Panc1 (cell line): ENCODE measurements around the gene AMIGO3.

Source experiments
- POLR2AphosphoS5 ChIP-seq: IDR thresholded peaks from 2 replicates; pipeline ENCODE4 v1.6.1; 2012; ENCODE audit warnings: mild to moderate bottlenecking, low read depth, low read length, moderate library complexity
- TCF7L2 ChIP-seq: IDR thresholded peaks from 2 replicates; pipeline ENCODE4 v1.6.1; 2011; ENCODE audit warnings: mild to moderate bottlenecking, low read depth, low read length, inconsistent platforms
- TF ChIP-seq, protein P1 (sequence below): fragments of 450-650 bp; IDR thresholded peaks from 2 replicates; pipeline ENCODE4 v1.5.1; 2017; ENCODE audit warnings: mild to moderate bottlenecking
- TF ChIP-seq, protein P2 (sequence below), 2 experiments: IDR thresholded peaks; 2 replicates each; pipeline ENCODE4 v1.6.1; 2011 to 2012; ENCODE audit warnings: low read depth in 2 of 2, control low read depth in 1 of 2, low read length in 1 of 2, mild to moderate bottlenecking in 1 of 2, moderate library complexity in 1 of 2; ENCODE audit not compliant: insufficient read depth in 1 of 2

DNA sequence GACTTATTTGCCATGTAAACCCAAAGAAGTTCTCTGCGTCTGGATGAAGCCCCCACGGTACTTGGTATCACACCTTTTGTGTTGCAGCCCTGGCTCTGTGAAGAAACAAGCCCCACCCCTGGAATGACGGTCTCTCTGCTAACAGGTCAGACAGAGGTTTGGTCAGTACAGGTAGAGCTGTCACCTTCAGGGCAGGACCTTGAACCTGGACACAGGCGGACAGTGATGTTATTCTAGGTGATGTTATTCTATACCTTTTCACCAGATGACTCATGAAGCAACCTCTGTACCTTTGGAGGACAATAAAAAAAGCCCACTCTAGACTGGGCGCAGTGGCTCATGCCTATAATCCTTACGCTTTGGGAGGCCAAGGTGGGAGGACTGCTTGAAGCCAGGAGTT is 15.3 kb upstream of the AMIGO3 start:
- TF ChIP-seq, protein P1, sequence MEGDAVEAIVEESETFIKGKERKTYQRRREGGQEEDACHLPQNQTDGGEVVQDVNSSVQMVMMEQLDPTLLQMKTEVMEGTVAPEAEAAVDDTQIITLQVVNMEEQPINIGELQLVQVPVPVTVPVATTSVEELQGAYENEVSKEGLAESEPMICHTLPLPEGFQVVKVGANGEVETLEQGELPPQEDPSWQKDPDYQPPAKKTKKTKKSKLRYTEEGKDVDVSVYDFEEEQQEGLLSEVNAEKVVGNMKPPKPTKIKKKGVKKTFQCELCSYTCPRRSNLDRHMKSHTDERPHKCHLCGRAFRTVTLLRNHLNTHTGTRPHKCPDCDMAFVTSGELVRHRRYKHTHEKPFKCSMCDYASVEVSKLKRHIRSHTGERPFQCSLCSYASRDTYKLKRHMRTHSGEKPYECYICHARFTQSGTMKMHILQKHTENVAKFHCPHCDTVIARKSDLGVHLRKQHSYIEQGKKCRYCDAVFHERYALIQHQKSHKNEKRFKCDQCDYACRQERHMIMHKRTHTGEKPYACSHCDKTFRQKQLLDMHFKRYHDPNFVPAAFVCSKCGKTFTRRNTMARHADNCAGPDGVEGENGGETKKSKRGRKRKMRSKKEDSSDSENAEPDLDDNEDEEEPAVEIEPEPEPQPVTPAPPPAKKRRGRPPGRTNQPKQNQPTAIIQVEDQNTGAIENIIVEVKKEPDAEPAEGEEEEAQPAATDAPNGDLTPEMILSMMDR: no peak
- TF ChIP-seq TCF7L2: no peak
- no peak for TF ChIP-seq POLR2AphosphoS5
- TF ChIP-seq, protein P2, sequence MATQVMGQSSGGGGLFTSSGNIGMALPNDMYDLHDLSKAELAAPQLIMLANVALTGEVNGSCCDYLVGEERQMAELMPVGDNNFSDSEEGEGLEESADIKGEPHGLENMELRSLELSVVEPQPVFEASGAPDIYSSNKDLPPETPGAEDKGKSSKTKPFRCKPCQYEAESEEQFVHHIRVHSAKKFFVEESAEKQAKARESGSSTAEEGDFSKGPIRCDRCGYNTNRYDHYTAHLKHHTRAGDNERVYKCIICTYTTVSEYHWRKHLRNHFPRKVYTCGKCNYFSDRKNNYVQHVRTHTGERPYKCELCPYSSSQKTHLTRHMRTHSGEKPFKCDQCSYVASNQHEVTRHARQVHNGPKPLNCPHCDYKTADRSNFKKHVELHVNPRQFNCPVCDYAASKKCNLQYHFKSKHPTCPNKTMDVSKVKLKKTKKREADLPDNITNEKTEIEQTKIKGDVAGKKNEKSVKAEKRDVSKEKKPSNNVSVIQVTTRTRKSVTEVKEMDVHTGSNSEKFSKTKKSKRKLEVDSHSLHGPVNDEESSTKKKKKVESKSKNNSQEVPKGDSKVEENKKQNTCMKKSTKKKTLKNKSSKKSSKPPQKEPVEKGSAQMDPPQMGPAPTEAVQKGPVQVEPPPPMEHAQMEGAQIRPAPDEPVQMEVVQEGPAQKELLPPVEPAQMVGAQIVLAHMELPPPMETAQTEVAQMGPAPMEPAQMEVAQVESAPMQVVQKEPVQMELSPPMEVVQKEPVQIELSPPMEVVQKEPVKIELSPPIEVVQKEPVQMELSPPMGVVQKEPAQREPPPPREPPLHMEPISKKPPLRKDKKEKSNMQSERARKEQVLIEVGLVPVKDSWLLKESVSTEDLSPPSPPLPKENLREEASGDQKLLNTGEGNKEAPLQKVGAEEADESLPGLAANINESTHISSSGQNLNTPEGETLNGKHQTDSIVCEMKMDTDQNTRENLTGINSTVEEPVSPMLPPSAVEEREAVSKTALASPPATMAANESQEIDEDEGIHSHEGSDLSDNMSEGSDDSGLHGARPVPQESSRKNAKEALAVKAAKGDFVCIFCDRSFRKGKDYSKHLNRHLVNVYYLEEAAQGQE (IDR thresholded peaks at IDR 0.05; ENCODE audit: insufficient read depth in 1 of 2, low read depth in 2 of 2, low read length in 1 of 2): no peak
